B cell (primary cell): ENCODE measurements around the gene TBC1D4. TPM values are rescaled to one million over a fixed set of nuclear protein-coding genes. Genes with fewer than 3 reads are reported as not detected.
"Not testable (repeated sequence)": the region's sequence is repeated elsewhere in the genome, so short reads cannot be mapped to it uniquely, and the experiment has no call there.

Experiments
- ATAC-seq: fragments of 200-7000 bp; cut with Tn5 transposase; one replicate; pipeline ENCODE4 v1.10.0; 2021; ENCODE audit warnings: low read depth, mild to moderate bottlenecking, moderate number of reproducible peaks, moderate library complexity
- CTCF ChIA-PET: fragments of 350-600 bp; sonication (Branson Sonifier 250); formaldehyde crosslinking; loops from one replicate; lab custom pipeline; 2021; ENCODE audit warnings: antibody characterized with exemption, inconsistent platforms; lab: Charles Lee
- POLR2A ChIA-PET: fragments of 350-600 bp; sonication (Branson Sonifier 250); formaldehyde crosslinking; loops from one replicate; lab custom pipeline; 2021; ENCODE audit warnings: antibody characterized with exemption; lab: Charles Lee
- DNase-seq: peaks from one replicate; pipeline ENCODE4 v3.0.0; 2013
- H2AFZ ChIP-seq: 2 replicates; pipeline ENCODE4 v1.6.1; 2012; ENCODE audit warnings: mild to moderate bottlenecking, low read depth, low read length; ENCODE audit not compliant: insufficient read depth, poor library complexity, severe bottlenecking
- H3K27ac ChIP-seq, 2 donors: 1 replicate in 1 of 2; 2 replicates in 1 of 2; pipeline ENCODE4 v1.5.1; 2012 to 2013; ENCODE audit warnings: low read length in 2 of 2, mild to moderate bottlenecking in 2 of 2, moderate library complexity in 1 of 2
- H3K27me3 ChIP-seq, 4 experiments: fragments of 200-600 bp in 1 of 4; sonication (generic) in 1 of 4; replicated peaks in 1 of 4; 1 replicate in 2 of 4; 2 replicates in 2 of 4; pipeline versions ENCODE4 v1.6.1 to v1.7.0; 2013 to 2016; ENCODE audit warnings: low read length in 3 of 4, mild to moderate bottlenecking in 2 of 4, mixed read lengths in 1 of 4, moderate library complexity in 1 of 4; ENCODE audit not compliant: insufficient read depth in 4 of 4, control insufficient read depth in 3 of 4; ENCODE audit errors: control extremely low read depth in 1 of 4
- H3K36me3 ChIP-seq, 2 experiments: replicated peaks in 1 of 2; 1 replicate in 1 of 2; 2 replicates in 1 of 2; pipeline versions ENCODE4 v1.6.1 to v1.7.1; 2013; ENCODE audit warnings: low read length in 1 of 2; ENCODE audit not compliant: insufficient read depth in 2 of 2, control insufficient read depth in 1 of 2; ENCODE audit errors: control extremely low read depth in 1 of 2, extremely low read depth in 1 of 2
- H3K4me1 ChIP-seq, 2 donors: fragments of 200-600 bp in 1 of 2; sonication (generic) in 1 of 2; 1 replicate in 1 of 2; 2 replicates in 1 of 2; pipeline versions ENCODE4 v1.5.1 to v1.6.1; 2013 to 2017; ENCODE audit warnings: low read length in 2 of 2; ENCODE audit not compliant: control insufficient read depth in 2 of 2, insufficient read depth in 2 of 2
- H3K4me2 ChIP-seq: replicated peaks from 2 replicates; pipeline ENCODE3; 2012; ENCODE audit warnings: mild to moderate bottlenecking, low read depth, low read length; ENCODE audit not compliant: poor library complexity, severe bottlenecking
- H3K4me3 ChIP-seq, 5 experiments: fragments of 200-600 bp in 1 of 5; sonication (generic) in 1 of 5; 1 replicate in 3 of 5; 2 replicates in 2 of 5; pipeline versions ENCODE4 v1.5.1 to v1.7.0; 2011 to 2016; ENCODE audit warnings: low read length in 4 of 5, mild to moderate bottlenecking in 4 of 5, low read depth in 2 of 5, control low read depth in 1 of 5, moderate library complexity in 1 of 5; ENCODE audit not compliant: insufficient read depth in 1 of 5; ENCODE audit errors: control extremely low read depth in 1 of 5, extremely low read depth in 1 of 5
- H3K79me2 ChIP-seq: fragments of 200-600 bp; sonication (generic); one replicate; pipeline ENCODE4 v1.6.0; 2016; ENCODE audit warnings: low read length; ENCODE audit not compliant: control insufficient read depth, insufficient read depth
- H3K9ac ChIP-seq: fragments of 200-600 bp; sonication (generic); 2 replicates; pipeline ENCODE4 v1.6.1; 2017; ENCODE audit warnings: mild to moderate bottlenecking, low read length, moderate library complexity
- H3K9me3 ChIP-seq, 3 donors: one replicate each; pipeline versions ENCODE4 v1.6.1 to v1.7.1; 2013; ENCODE audit warnings: low read length in 2 of 3; ENCODE audit not compliant: control insufficient read depth in 2 of 3, insufficient read depth in 1 of 3; ENCODE audit errors: control extremely low read depth in 1 of 3
- H4K20me1 ChIP-seq: 2 replicates; pipeline ENCODE4 v1.6.0; 2012; ENCODE audit warnings: mild to moderate bottlenecking, low read length; ENCODE audit not compliant: insufficient read depth, control insufficient read depth, poor library complexity, severe bottlenecking
- H3K27ac Mint-ChIP-seq: one replicate; pipeline ENCODE4 v1.8.0; 2021; ENCODE audit warnings: mixed read lengths
- H3K27me3 Mint-ChIP-seq: one replicate; pipeline ENCODE4 v1.8.0; 2021; ENCODE audit warnings: mixed read lengths
- H3K4me1 Mint-ChIP-seq: one replicate; pipeline ENCODE4 v1.8.0; 2021; ENCODE audit warnings: mixed read lengths
- H3K4me3 Mint-ChIP-seq: one replicate; pipeline ENCODE4 v1.8.0; 2021; ENCODE audit warnings: mixed read lengths
- H3K9me3 Mint-ChIP-seq: one replicate; pipeline ENCODE4 v1.8.0; 2022; ENCODE audit warnings: mixed read lengths; ENCODE audit not compliant: insufficient read depth
- EZH2 ChIP-seq: IDR thresholded peaks from 2 replicates; pipeline ENCODE4 v1.6.1; 2012; ENCODE audit warnings: borderline replicate concordance, low read depth, mild to moderate bottlenecking, moderate library complexity, low read length; ENCODE audit not compliant: insufficient read depth, poor library complexity, severe bottlenecking
- WGBS: methylation state at CpG from one replicate; pipeline ENCODE4 v1.1.5; 2013; ENCODE audit warnings: missing lambda C conversion rate; ENCODE audit not compliant: insufficient coverage; 5-methylcytosine and 5-hydroxymethylcytosine counted together
- intact Hi-C: fragments of 100-400 bp; cut with micrococcal nuclease; formaldehyde crosslinking; loops from one replicate; pipeline ENCODE4 v1.10.0; 2022
- polyA plus RNA-seq: library from polyadenylated mRNA; depleted of rRNA; stranded (reverse); fragments of >200 nt; gene quantifications from 2 replicates; pipeline ENCODE4 v1.2.3, GENCODE V29; 2012
- total RNA-seq, 2 donors: library from RNA; stranded (reverse); fragments of 120-200 nt in 1 of 2; gene quantifications; 1 replicate in 1 of 2; 2 replicates in 1 of 2; pipeline versions ENCODE4 v1.2.3 to v1.2.4, GENCODE V29; 2013 to 2022
- TF ChIP-seq, protein P1 (sequence below): fragments of 200-600 bp; IDR thresholded peaks from one replicate; pipeline ENCODE4 v1.8.0; 2022; ENCODE audit warnings: antibody characterized with exemption, mild to moderate bottlenecking

Gene TBC1D4
- total and polyA plus RNA-seq, 2 donors (not counting 1 experiment from before 2014, with no cell fraction given): 1.6 to 3.5 TPM

DNA sequence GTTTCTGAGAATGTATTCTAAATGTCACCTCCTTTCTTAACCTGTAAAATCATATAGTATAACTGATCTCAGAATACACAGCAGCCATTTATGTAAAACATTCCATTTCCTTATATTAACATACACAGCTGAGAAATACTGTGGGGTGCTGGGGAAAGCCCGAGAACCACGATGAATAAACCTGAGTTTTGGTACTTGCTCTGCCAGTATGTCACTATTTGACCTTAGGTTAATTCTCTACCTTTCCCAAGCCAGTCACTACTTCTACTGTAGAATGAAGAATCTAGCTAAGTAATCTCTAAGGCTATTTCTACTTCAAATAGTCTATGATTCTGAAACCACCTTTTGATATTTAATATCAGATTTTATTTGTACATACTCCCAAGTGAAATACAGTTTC, 173.7 kb downstream of the TBC1D4 start:
- ChIA-PET POLR2A (no interaction called here), CTCF (no interaction called here)
- no peaks in the 10 kb centered on the region for H3K27me3 ChIP-seq
- no peak for ATAC-seq
- H3K36me3 ChIP-seq: no peaks in the 10 kb centered on the region
- no peaks in the 10 kb centered on the region for H3K9me3 ChIP-seq
- no peaks in the 10 kb centered on the region for H3K4me1 ChIP-seq
- H3K27ac Mint-ChIP-seq: no peak overlapping the region
- no peaks in the 10 kb centered on the region for H4K20me1 ChIP-seq
- H3K9ac ChIP-seq: no peak overlapping the region
- no peaks in the 10 kb centered on the region for H3K9me3 Mint-ChIP-seq
- H3K27me3 Mint-ChIP-seq: no peaks in the 10 kb centered on the region
- no peak overlapping the region for H3K4me2 ChIP-seq
- no peak for DNase-seq
- H3K4me3 ChIP-seq: no peak overlapping the region
- H2AFZ ChIP-seq: no peak overlapping the region
- H3K4me1 Mint-ChIP-seq: no peaks in the 10 kb centered on the region
- WGBS: no CpG with 5 or more reads among the region's 2 CpGs
- no peak overlapping the region for H3K4me3 Mint-ChIP-seq
- intact Hi-C loops: no loop called here
- TF ChIP-seq, protein P1, sequence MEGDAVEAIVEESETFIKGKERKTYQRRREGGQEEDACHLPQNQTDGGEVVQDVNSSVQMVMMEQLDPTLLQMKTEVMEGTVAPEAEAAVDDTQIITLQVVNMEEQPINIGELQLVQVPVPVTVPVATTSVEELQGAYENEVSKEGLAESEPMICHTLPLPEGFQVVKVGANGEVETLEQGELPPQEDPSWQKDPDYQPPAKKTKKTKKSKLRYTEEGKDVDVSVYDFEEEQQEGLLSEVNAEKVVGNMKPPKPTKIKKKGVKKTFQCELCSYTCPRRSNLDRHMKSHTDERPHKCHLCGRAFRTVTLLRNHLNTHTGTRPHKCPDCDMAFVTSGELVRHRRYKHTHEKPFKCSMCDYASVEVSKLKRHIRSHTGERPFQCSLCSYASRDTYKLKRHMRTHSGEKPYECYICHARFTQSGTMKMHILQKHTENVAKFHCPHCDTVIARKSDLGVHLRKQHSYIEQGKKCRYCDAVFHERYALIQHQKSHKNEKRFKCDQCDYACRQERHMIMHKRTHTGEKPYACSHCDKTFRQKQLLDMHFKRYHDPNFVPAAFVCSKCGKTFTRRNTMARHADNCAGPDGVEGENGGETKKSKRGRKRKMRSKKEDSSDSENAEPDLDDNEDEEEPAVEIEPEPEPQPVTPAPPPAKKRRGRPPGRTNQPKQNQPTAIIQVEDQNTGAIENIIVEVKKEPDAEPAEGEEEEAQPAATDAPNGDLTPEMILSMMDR: no peak
- no peak for TF ChIP-seq EZH2
- no peak overlapping the region for H3K27ac ChIP-seq
- no peaks in the 10 kb centered on the region for H3K79me2 ChIP-seq

DNA sequence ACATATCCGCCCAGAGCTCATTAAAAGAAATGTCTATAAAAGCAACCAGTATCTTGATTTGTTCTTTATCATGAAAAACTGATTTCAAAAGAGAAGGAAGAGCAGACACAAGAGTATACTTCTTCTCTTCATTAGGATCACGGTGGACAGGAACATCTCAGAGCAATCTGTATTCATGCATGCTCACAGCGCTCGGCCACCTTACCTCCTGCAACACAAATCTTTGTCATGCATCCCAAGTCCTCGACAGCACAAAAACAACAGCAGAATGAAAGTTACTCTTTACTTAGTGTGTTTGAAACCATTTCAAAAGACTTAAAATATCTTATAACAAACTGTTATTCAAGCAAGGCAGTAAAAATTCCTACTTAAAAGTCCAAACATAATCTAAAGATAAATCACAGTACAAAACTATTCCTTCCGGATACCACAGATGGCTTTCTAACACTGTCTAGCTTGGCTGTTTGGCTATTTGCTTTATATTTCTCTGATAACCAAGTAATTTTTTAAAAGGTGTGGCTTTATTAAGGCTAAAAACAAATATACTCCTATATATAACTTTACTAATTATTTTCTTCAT, 174.5 kb downstream of the TBC1D4 start:
- Mint-ChIP-seq H3K4me1 (no peaks in the 10 kb centered on the region), H3K9me3 (no peaks in the 10 kb centered on the region), H3K27me3 (no peaks in the 10 kb centered on the region), H3K27ac (no peak overlapping the region), H3K4me3 (no peak overlapping the region)
- ChIA-PET CTCF (no interaction called here), POLR2A (no interaction called here)
- no peak overlapping the region for H3K4me2 ChIP-seq
- no peak for TF ChIP-seq EZH2
- TF ChIP-seq, protein P1: no peak
- DNase-seq (no peak), ATAC-seq (no peak)
- H3K9ac ChIP-seq: no peak overlapping the region
- H3K79me2 ChIP-seq: no peaks in the 10 kb centered on the region
- no peak overlapping the region for H3K4me3 ChIP-seq
- 90% methylated on average over 2 of the region's 6 CpGs for WGBS
- H3K27ac ChIP-seq: no peak overlapping the region
- no peaks in the 10 kb centered on the region for H4K20me1 ChIP-seq
- intact Hi-C loops: no loop called here
- no peaks in the 10 kb centered on the region for H3K4me1 ChIP-seq
- no peaks in the 10 kb centered on the region for H3K36me3 ChIP-seq
- H3K27me3 ChIP-seq: no peaks in the 10 kb centered on the region
- H3K9me3 ChIP-seq: no peaks in the 10 kb centered on the region
- H2AFZ ChIP-seq: no peak overlapping the region

DNA sequence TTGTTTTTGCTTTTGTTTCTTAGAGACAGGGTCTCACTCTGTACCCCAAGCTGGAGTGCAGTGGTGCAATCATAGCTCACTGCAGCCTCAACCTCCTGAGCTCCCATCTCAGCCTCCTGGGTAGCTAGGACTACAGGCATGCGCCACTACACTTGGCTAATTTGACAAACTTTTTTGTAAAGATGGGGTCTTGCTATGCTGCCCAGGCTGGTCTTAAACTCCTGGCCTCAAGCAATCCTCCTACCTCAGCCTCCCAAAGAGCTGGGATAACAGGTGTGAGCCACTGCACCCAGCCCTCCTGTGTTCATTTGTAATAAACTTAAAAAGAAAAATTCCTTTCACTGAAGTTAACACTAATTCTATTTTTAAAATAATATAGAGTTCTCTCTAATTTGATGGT, 175.0 kb downstream of the TBC1D4 start:
- DNase-seq, intact Hi-C loops, H3K27me3 ChIP-seq, POLR2A ChIA-PET, ATAC-seq, H2AFZ ChIP-seq, H3K9ac ChIP-seq, H3K27ac Mint-ChIP-seq, H4K20me1 ChIP-seq, H3K27ac ChIP-seq, H3K4me1 Mint-ChIP-seq, H3K4me2 ChIP-seq, H3K9me3 Mint-ChIP-seq, H3K4me3 Mint-ChIP-seq, H3K4me3 ChIP-seq, H3K4me1 ChIP-seq, CTCF ChIA-PET, H3K27me3 Mint-ChIP-seq, H3K79me2 ChIP-seq, H3K9me3 ChIP-seq, H3K36me3 ChIP-seq: not testable (repeated sequence)
- no CpG with 5 or more reads among the region's 1 CpG for WGBS
